Measurements from ENCODE around the gene COPS3. TPM values are rescaled to one million over a fixed set of nuclear protein-coding genes. Genes with fewer than 3 reads are reported as not detected.

COPS3 gene
- total and polyA plus RNA-seq, 9 of the 15 experiments (the other 6 are each of a cell fraction or from before 2014, with no cell fraction given) = 92.4 to 295 (median 167) TPM

GRCh38 chr17:17205368-17206123 is 75.5 kb downstream of the COPS3 start (continued):
- TF ChIP-seq MAZ (CRISPR knock-in tag; conservative IDR thresholded peaks at IDR 0.05 in 1 of 2, IDR thresholded peaks at IDR 0.05 in 1 of 2) = peak in 1 of 2 experiments; percentile 0; a peak in 1 of 4 replicates
- no peak for TF ChIP-seq MTF1 (CRISPR knock-in tag; IDR thresholded peaks at IDR 0.05; ENCODE audit: borderline replicate concordance)
- TF ChIP-seq ZNF766 (CRISPR knock-in tag; conservative IDR thresholded peaks at IDR 0.05) = 0 out of 2 replicates have a peak, but pooled peaks have one; percentile 7
- no peak for TF ChIP-seq ETS2 (tag; IDR thresholded peaks at IDR 0.05; ENCODE audit: borderline replicate concordance, poor library complexity, severe bottlenecking)
- no peak for TF ChIP-seq SPI1 (IDR thresholded peaks at IDR 0.05; ENCODE audit: borderline replicate concordance, low read depth, low read length)
- no peak for TF ChIP-seq TEAD2 (tag; IDR thresholded peaks at IDR 0.05)
- TF ChIP-seq ETS1 (conservative IDR thresholded peaks at IDR 0.05; ENCODE audit: control insufficient read depth, low read depth, low read length) = no peak
- peak; percentile 16 for TF ChIP-seq PCBP1 (IDR thresholded peaks at IDR 0.05; ENCODE audit: low read depth, low read length, poor library complexity, severe bottlenecking)
- 0 out of 2 replicates have a peak, but pooled peaks have one; percentile 6 for TF ChIP-seq E2F1 (CRISPR knock-in tag; IDR thresholded peaks at IDR 0.05)
- no peak for TF ChIP-seq NBN (IDR thresholded peaks at IDR 0.05; ENCODE audit: low read depth)
- TF ChIP-seq FOXP4 (CRISPR knock-in tag; IDR thresholded peaks at IDR 0.05; ENCODE audit: borderline replicate concordance) = no peak
- TF ChIP-seq TFAP4 (CRISPR knock-in tag; IDR thresholded peaks at IDR 0.05; ENCODE audit: borderline replicate concordance) = peak; percentile 51; the same call in 1 of the 2 replicates
- TF ChIP-seq TFE3 (CRISPR knock-in tag; IDR thresholded peaks at IDR 0.05) = no peak
- no peak for TF ChIP-seq ZNF316 (IDR thresholded peaks at IDR 0.05)
- TF ChIP-seq MCM3 (IDR thresholded peaks at IDR 0.05) = no peak
- TF ChIP-seq RFX1 (IDR thresholded peaks at IDR 0.05) = peak; percentile 57; the same call in 1 of the 2 replicates
- TF ChIP-seq HSF4 (CRISPR knock-in tag; IDR thresholded peaks at IDR 0.05; ENCODE audit: borderline replicate concordance) = no peak
- TF ChIP-seq CREB5 (CRISPR knock-in tag; IDR thresholded peaks at IDR 0.05) = no peak

Data from K562 (cell line).